BLaER1 treated with 17β-estradiol and CSF1 and Interleukin-3, amounts not matched to agents 10 nM and 100 nM (cell line): ENCODE results near the gene HIP1.
"Not testable (repeated sequence)": the region's sequence is repeated elsewhere in the genome, so short reads cannot be mapped to it uniquely, and the experiment has no call there.

Experiments
- H3K27ac ChIP-seq, 11 experiments: shearing (Covaris generic); formaldehyde crosslinking; 2 replicates each; pipeline ENCODE4 v1.8.1; 2022
- H3K27me3 ChIP-seq, 11 experiments: shearing (Covaris generic); formaldehyde crosslinking; 2 replicates each; pipeline ENCODE4 v1.8.1; 2022
- H3K36me3 ChIP-seq, 11 experiments: shearing (Covaris generic); formaldehyde crosslinking; 2 replicates each; pipeline ENCODE4 v1.8.1; 2022
- H3K4me1 ChIP-seq, 10 experiments: shearing (Covaris generic); formaldehyde crosslinking; 2 replicates each; pipeline ENCODE4 v1.8.1; 2022
- H3K4me2 ChIP-seq, 11 experiments: shearing (Covaris generic); formaldehyde crosslinking; 2 replicates each; pipeline ENCODE4 v1.8.1; 2022
- H3K4me3 ChIP-seq, 10 experiments: shearing (Covaris generic); formaldehyde crosslinking; 2 replicates each; pipeline ENCODE4 v1.8.1; 2022
- H3K9ac ChIP-seq, 11 experiments: shearing (Covaris generic); formaldehyde crosslinking; 2 replicates each; pipeline ENCODE4 v1.8.1; 2022
- H3K9me3 ChIP-seq, 11 experiments: shearing (Covaris generic); formaldehyde crosslinking; replicated peaks in 1 of 11; 2 replicates each; pipeline ENCODE4 v1.8.1; 2022
- H4K20me1 ChIP-seq, 11 experiments: shearing (Covaris generic); formaldehyde crosslinking; 2 replicates each; pipeline ENCODE4 v1.8.1; 2022
- Cebpa-rat ChIP-seq, 11 experiments: shearing (Covaris generic); IDR thresholded peaks; 2 replicates each; pipeline ENCODE4 v1.8.1; 2022

HIP1 gene

GRCh38 chr7:75688200-75689136 is 50.3 kb downstream of the HIP1 start:
- 0 out of 22 replicates have a peak, but pooled peaks cover 0 to 3% (median 0%) of the 10 kb centered on the region in 11 experiments for H3K36me3 ChIP-seq
- H3K4me2 ChIP-seq: peak overlapping the region; percentile 64 to 93 (median 90)
- peaks cover 0 to 8% (median 0%) of the 10 kb centered on the region in 11 experiments; a peak in 2 of 22 replicates for H3K9me3 ChIP-seq
- H3K4me1 ChIP-seq: peaks cover 28 to 53% (median 40%) of the 10 kb centered on the region in 10 experiments
- peaks cover 0 to 5% (median 0%) of the 10 kb centered on the region in 11 experiments; a peak in 2 of 22 replicates for H3K27me3 ChIP-seq
- H3K27ac ChIP-seq: peak overlapping the region in 7 of 11 experiments; percentile 42 to 75 (median 73); a peak in 15 of 22 replicates
- peak overlapping the region in 9 of 11 experiments; percentile 12 to 68 (median 30); a peak in 15 of 22 replicates for H3K9ac ChIP-seq
- no peak for TF ChIP-seq Cebpa-rat (IDR thresholded peaks at IDR 0.05)
- peaks cover 0 to 11% (median 0%) of the 10 kb centered on the region in 11 experiments; a peak in 2 of 22 replicates for H4K20me1 ChIP-seq
- peak overlapping the region in 5 of 10 experiments; percentile 14 to 38 (median 19); a peak in 6 of 20 replicates for H3K4me3 ChIP-seq

- Histone ChIP-seq H3K36me3 (no peaks in the 10 kb centered on the region), H3K9me3 (no peaks in the 10 kb centered on the region), H3K4me1 (peaks cover 30 to 60% (median 40%) of the 10 kb centered on the region in 10 experiments), H3K4me2 (peak overlapping the region; percentile 64 to 93 (median 90); a peak in 21 of 22 replicates), H3K27ac (peak overlapping the region in 7 of 11 experiments; percentile 22 to 75 (median 73); a peak in 11 of 22 replicates), H3K4me3 (peak overlapping the region in 2 of 10 experiments; percentile 16 to 22; a peak in 1 of 20 replicates), H3K9ac (peak overlapping the region in 7 of 11 experiments; percentile 23 to 68 (median 38); a peak in 9 of 22 replicates), H4K20me1 (peaks cover 0 to 11% (median 0%) of the 10 kb centered on the region in 11 experiments; a peak in 2 of 22 replicates), H3K27me3 (peaks cover 0 to 5% (median 0%) of the 10 kb centered on the region in 11 experiments; a peak in 2 of 22 replicates)
- TF ChIP-seq Cebpa-rat (IDR thresholded peaks at IDR 0.05): no peak
These were observed 51.3 kb downstream of the HIP1 start for GRCh38 chr7:75687246-75688088.

- H4K20me1 ChIP-seq: peaks cover 0 to 11% (median 0%) of the 10 kb centered on the region in 11 experiments; a peak in 2 of 22 replicates
- no peak overlapping the region for H3K27ac ChIP-seq
- no peak for TF ChIP-seq Cebpa-rat (IDR thresholded peaks at IDR 0.05)
- peaks cover 0 to 5% (median 0%) of the 10 kb centered on the region in 11 experiments; a peak in 2 of 22 replicates for H3K27me3 ChIP-seq
- H3K9ac ChIP-seq: no peak overlapping the region
- no peaks in the 10 kb centered on the region for H3K9me3 ChIP-seq
- H3K4me2 ChIP-seq: peak overlapping the region in 2 of 11 experiments; percentile 92; a peak in 2 of 22 replicates
- H3K36me3 ChIP-seq: no peaks in the 10 kb centered on the region
- peaks cover 30 to 63% (median 41%) of the 10 kb centered on the region in 10 experiments for H3K4me1 ChIP-seq
- no peak overlapping the region for H3K4me3 ChIP-seq
These were observed 52.2 kb downstream of the HIP1 start for GRCh38 chr7:75686551-75686950.

GRCh38 chr7:75682052-75682451 is 56.7 kb downstream of the HIP1 start:
- H3K36me3 ChIP-seq, H3K27me3 ChIP-seq, H3K27ac ChIP-seq, H3K9me3 ChIP-seq, H3K9ac ChIP-seq, H4K20me1 ChIP-seq, H3K4me3 ChIP-seq: not testable (repeated sequence)
- H3K4me2 ChIP-seq: peak overlapping the region in 2 of 11 experiments; percentile 20 to 24; a peak in 4 of 22 replicates
- peaks cover 0 to 22% (median 8%) of the 10 kb centered on the region in 10 experiments; a peak in 14 of 20 replicates for H3K4me1 ChIP-seq

- Histone ChIP-seq H3K36me3 (peaks cover 0 to 15% (median 4%) of the 10 kb centered on the region in 11 experiments; a peak in 7 of 22 replicates), H3K4me2 (no peak overlapping the region), H3K9ac (no peak overlapping the region), H3K27ac (no peak overlapping the region), H3K4me3 (no peak overlapping the region), H3K4me1 (peaks cover 5 to 22% (median 11%) of the 10 kb centered on the region in 10 experiments; a peak in 17 of 20 replicates), H3K9me3 (peaks cover 10 to 23% (median 16%) of the 10 kb centered on the region in 11 experiments; a peak in 21 of 22 replicates), H4K20me1 (no peaks in the 10 kb centered on the region), H3K27me3 (no peaks in the 10 kb centered on the region)
- TF ChIP-seq Cebpa-rat (IDR thresholded peaks at IDR 0.05): no peak
These were observed 59.7 kb downstream of the HIP1 start for GRCh38 chr7:75679060-75679459.

GRCh38 chr7:75669579-75669978 is 69.2 kb downstream of the HIP1 start:
- Histone ChIP-seq H3K9me3 (peaks cover 0 to 18% (median 10%) of the 10 kb centered on the region in 11 experiments; a peak in 15 of 22 replicates), H3K27ac (peak overlapping the region in 3 of 11 experiments; percentile 67 to 80 (median 69); a peak in 7 of 22 replicates), H3K36me3 (no peaks in the 10 kb centered on the region), H3K4me3 (no peak overlapping the region), H4K20me1 (no peaks in the 10 kb centered on the region), H3K9ac (no peak overlapping the region), H3K4me1 (peaks cover 17 to 38% (median 30%) of the 10 kb centered on the region in 10 experiments), H3K27me3 (no peaks in the 10 kb centered on the region), H3K4me2 (peak overlapping the region in 1 of 11 experiments; percentile 58; a peak in 1 of 22 replicates)
- TF ChIP-seq Cebpa-rat (IDR thresholded peaks at IDR 0.05): no peak

GRCh38 chr7:75667938-75668337 is 70.8 kb downstream of the HIP1 start:
- Histone ChIP-seq H3K4me2 (no peak overlapping the region), H4K20me1 (no peaks in the 10 kb centered on the region), H3K27me3 (no peaks in the 10 kb centered on the region), H3K4me3 (no peak overlapping the region), H3K9me3 (peaks cover 0 to 16% (median 10%) of the 10 kb centered on the region in 11 experiments; a peak in 12 of 22 replicates), H3K36me3 (no peaks in the 10 kb centered on the region), H3K9ac (no peak overlapping the region), H3K4me1 (peaks cover 21 to 42% (median 30%) of the 10 kb centered on the region in 10 experiments), H3K27ac (no peak overlapping the region)
- no peak for TF ChIP-seq Cebpa-rat (IDR thresholded peaks at IDR 0.05)

GRCh38 chr7:75663302-75663907 is 75.3 kb downstream of the HIP1 start:
- H3K27ac ChIP-seq: no peak overlapping the region
- no peaks in the 10 kb centered on the region for H4K20me1 ChIP-seq
- H3K4me3 ChIP-seq: no peak overlapping the region
- peaks cover 3 to 30% (median 23%) of the 10 kb centered on the region in 10 experiments; a peak in 17 of 20 replicates for H3K4me1 ChIP-seq
- H3K9ac ChIP-seq: no peak overlapping the region
- peaks cover 0 to under 1% (median 0%) of the 10 kb centered on the region in 11 experiments; a peak in 2 of 22 replicates for H3K36me3 ChIP-seq
- no peaks in the 10 kb centered on the region; a peak in 1 of 22 replicates for H3K9me3 ChIP-seq
- TF ChIP-seq Cebpa-rat (IDR thresholded peaks at IDR 0.05): no peak
- no peaks in the 10 kb centered on the region for H3K27me3 ChIP-seq
- H3K4me2 ChIP-seq: peak overlapping the region in 7 of 11 experiments; percentile 28 to 60 (median 51); a peak in 9 of 22 replicates
